Glutamatergic neuron (in vitro differentiated cells): ENCODE results near the gene MALRD1. TPM values are rescaled to one million over a fixed set of nuclear protein-coding genes. Genes with fewer than 3 reads are reported as not detected.

ENCODE experiments used
- DNase-seq: peaks from one replicate; pipeline ENCODE4 v3.0.0; 2022
- H3K27ac Mint-ChIP-seq: one replicate; pipeline ENCODE4 v1.8.0; 2020; ENCODE audit warnings: mild to moderate bottlenecking, mixed read lengths, inconsistent platforms; ENCODE audit not compliant: unreplicated experiment
- H3K27me3 Mint-ChIP-seq: one replicate; pipeline ENCODE4 v1.8.0; 2020; ENCODE audit warnings: mild to moderate bottlenecking, moderate library complexity, mixed read lengths, inconsistent platforms; ENCODE audit not compliant: unreplicated experiment
- H3K36me3 Mint-ChIP-seq: one replicate; pipeline ENCODE4 v1.8.0; 2020; ENCODE audit warnings: mild to moderate bottlenecking, mixed read lengths, inconsistent platforms; ENCODE audit not compliant: unreplicated experiment
- H3K4me1 Mint-ChIP-seq: one replicate; pipeline ENCODE4 v1.8.0; 2020; ENCODE audit warnings: mild to moderate bottlenecking, low read depth, mixed read lengths, inconsistent platforms; ENCODE audit not compliant: unreplicated experiment
- H3K4me3 Mint-ChIP-seq: one replicate; pipeline ENCODE4 v1.8.0; 2020; ENCODE audit warnings: mild to moderate bottlenecking, mixed read lengths, inconsistent platforms; ENCODE audit not compliant: unreplicated experiment
- H3K9me3 Mint-ChIP-seq: one replicate; pipeline ENCODE4 v1.8.0; 2020; ENCODE audit warnings: mild to moderate bottlenecking, moderate library complexity, mixed read lengths, inconsistent platforms; ENCODE audit not compliant: unreplicated experiment
- CTCF ChIP-seq: fragments of 200-600 bp; sonication (generic); IDR thresholded peaks from one replicate; pipeline ENCODE4 v1.5.0; 2021; ENCODE audit not compliant: partially characterized antibody, unreplicated experiment
- total RNA-seq: library from RNA; stranded (reverse); fragmentation: NEBNext Ultra II Directional; extraction: Animal tissue kit (Norgen Biotek cat#: 25700); gene quantifications from one replicate; pipeline ENCODE4 v1.2.1, GENCODE V29; 2021; ENCODE audit not compliant: unreplicated experiment

MALRD1 gene
- total RNA-seq, 1 donor from 2014 or later = 0.27 TPM

- Mint-ChIP-seq H3K36me3 (no peaks in the 10 kb centered on the region), H3K4me1 (no peaks in the 10 kb centered on the region), H3K4me3 (no peak overlapping the region), H3K27ac (no peak overlapping the region), H3K27me3 (no peaks in the 10 kb centered on the region), H3K9me3 (peaks cover 2% of the 10 kb centered on the region)
- TF ChIP-seq CTCF = no peak
- DNase-seq = no peak
Measured at GRCh38 chr10:19606968-19607367, 558.4 kb downstream of the MALRD1 start.

- H3K36me3 Mint-ChIP-seq = no peaks in the 10 kb centered on the region
- no peak overlapping the region for H3K27ac Mint-ChIP-seq
Measured at GRCh38 chr10:19611775-19612174, 563.2 kb downstream of the MALRD1 start.

GRCh38 chr10:19616966-19617365 is 568.4 kb downstream of the MALRD1 start:
- H3K4me3 Mint-ChIP-seq = no peak overlapping the region
- H3K27ac Mint-ChIP-seq = no peak overlapping the region
- no peak for TF ChIP-seq CTCF
- H3K27me3 Mint-ChIP-seq = no peaks in the 10 kb centered on the region
- H3K36me3 Mint-ChIP-seq = no peaks in the 10 kb centered on the region
- no peaks in the 10 kb centered on the region for H3K4me1 Mint-ChIP-seq
- DNase-seq = no peak
- no peaks in the 10 kb centered on the region for H3K9me3 Mint-ChIP-seq

More at GRCh38 chr10:19611775-19612174, 563.2 kb downstream of the MALRD1 start:
- no peaks in the 10 kb centered on the region for H3K27me3 Mint-ChIP-seq
- no peaks in the 10 kb centered on the region for H3K4me1 Mint-ChIP-seq
- no peak for DNase-seq
- H3K9me3 Mint-ChIP-seq = no peaks in the 10 kb centered on the region
- TF ChIP-seq CTCF = no peak
- H3K4me3 Mint-ChIP-seq = no peak overlapping the region

- Mint-ChIP-seq H3K27me3 (no peaks in the 10 kb centered on the region), H3K27ac (no peak overlapping the region), H3K36me3 (no peaks in the 10 kb centered on the region), H3K4me1 (no peaks in the 10 kb centered on the region), H3K4me3 (no peak overlapping the region), H3K9me3 (no peaks in the 10 kb centered on the region)
- DNase-seq = no peak
- TF ChIP-seq CTCF = no peak
Measured at GRCh38 chr10:19620811-19621210, 572.2 kb downstream of the MALRD1 start.

- Mint-ChIP-seq H3K27ac (no peak overlapping the region), H3K27me3 (no peaks in the 10 kb centered on the region), H3K9me3 (no peaks in the 10 kb centered on the region), H3K4me1 (no peaks in the 10 kb centered on the region), H3K36me3 (no peaks in the 10 kb centered on the region), H3K4me3 (no peak overlapping the region)
- DNase-seq = no peak
- no peak for TF ChIP-seq CTCF
Measured at GRCh38 chr10:19623321-19623720, 574.7 kb downstream of the MALRD1 start.
